ENCODE measurements around the gene DAB2.

The DAB2 gene

DNA sequence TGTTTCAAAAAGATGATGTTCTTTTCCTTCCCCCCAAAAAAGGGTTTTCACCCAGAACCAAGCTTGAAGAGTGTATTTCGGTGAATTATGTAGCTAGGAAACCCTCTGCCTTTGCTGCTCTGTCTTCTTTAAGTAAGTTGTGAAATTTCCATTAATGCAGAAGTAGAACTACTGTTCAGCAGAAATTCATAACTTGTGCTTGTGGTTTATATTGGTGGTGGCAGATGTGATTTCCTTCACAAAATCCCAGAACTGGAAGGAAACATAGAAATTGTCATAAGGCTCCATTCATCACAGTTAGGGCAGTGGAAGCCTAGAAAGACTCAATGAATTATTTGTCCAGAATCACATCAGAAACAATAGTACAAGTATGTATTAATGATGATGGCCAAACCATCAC is 42.1 kb upstream of the DAB2 start:
- no peak for TF ChIP-seq CTCF (IDR thresholded peaks at IDR 0.05; ENCODE audit: extremely low read depth, missing control alignments)
- DNase-seq (ENCODE audit: low spot score): no peak

GRCh38 chr5:39465843-39466242 is 41.1 kb upstream of the DAB2 start:
- DNase-seq (ENCODE audit: low spot score): no peak
- no peak for TF ChIP-seq CTCF (IDR thresholded peaks at IDR 0.05; ENCODE audit: extremely low read depth, missing control alignments)

- TF ChIP-seq CTCF (IDR thresholded peaks at IDR 0.05; ENCODE audit: extremely low read depth, missing control alignments): no peak
- DNase-seq (ENCODE audit: low spot score): no peak
Measured at GRCh38 chr5:39465097-39465496, 40.3 kb upstream of the DAB2 start.

DNA sequence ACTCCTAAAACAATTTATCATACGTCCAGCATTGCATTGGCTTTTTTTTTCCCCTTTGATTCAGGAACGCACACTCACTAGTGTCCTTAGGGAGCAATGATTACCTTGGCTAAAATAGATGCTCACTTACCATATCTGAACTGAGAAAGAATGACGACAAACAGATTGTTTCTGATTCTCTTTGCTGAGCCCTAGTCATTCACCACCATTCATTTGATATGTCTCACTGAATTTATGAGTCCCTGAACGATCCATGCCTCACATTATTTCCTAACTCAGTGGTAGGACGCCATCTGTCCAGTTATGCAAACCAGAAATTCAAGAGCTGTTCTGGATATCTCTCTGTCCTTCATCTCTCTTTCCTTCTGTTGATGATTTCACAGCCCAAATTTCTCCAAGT is 39.3 kb upstream of the DAB2 start:
- no peak for DNase-seq (ENCODE audit: low spot score)
- no peak for TF ChIP-seq CTCF (IDR thresholded peaks at IDR 0.05; ENCODE audit: extremely low read depth, missing control alignments)

GRCh38 chr5:39462211-39462610 is 37.4 kb upstream of the DAB2 start:
- no peak for TF ChIP-seq CTCF (IDR thresholded peaks at IDR 0.05; ENCODE audit: extremely low read depth, missing control alignments)
- DNase-seq (ENCODE audit: low spot score): no peak

DNA sequence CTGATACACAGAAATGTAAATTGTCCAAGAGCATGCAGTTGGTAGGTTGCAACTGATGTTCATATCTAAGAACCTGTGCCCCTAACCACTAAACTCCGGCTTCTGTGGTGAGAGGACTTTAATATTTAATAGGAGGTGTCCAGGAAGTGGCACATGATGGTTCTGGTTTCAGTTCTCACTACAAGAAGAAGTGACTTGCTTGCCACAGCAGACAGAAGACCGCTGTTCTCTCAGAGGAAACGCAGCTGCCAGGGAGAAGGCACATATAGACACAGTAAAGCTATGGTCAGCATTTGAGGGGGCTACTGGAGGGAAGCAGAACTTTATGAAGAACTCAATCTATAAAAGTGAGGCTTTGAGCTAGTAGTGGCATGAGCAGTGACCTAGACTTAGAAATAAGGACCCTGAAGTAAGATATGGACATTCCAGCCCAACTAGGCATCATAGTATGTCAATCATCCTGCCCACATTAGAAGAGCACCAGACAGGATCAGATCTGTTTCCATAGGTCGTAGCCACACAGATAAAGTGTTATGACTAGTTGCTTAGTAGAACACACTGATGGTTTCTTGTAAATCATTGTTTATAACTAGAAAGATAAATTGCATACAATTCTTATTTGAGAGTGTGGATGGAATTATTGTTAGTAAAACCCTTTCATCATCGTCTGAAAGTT is 36.4 kb upstream of the DAB2 start:
- no peak for TF ChIP-seq CTCF (IDR thresholded peaks at IDR 0.05; ENCODE audit: extremely low read depth, missing control alignments)
- DNase-seq (ENCODE audit: low spot score): no peak

- no peak for TF ChIP-seq CTCF (IDR thresholded peaks at IDR 0.05; ENCODE audit: extremely low read depth, missing control alignments)
Measured at GRCh38 chr5:39459907-39460306, 35.1 kb upstream of the DAB2 start.

More at GRCh38 chr5:39459907-39460306, 35.1 kb upstream of the DAB2 start:
- DNase-seq (ENCODE audit: low spot score): no peak

Data from GM20000 (cell line).